GM23338 (cell line): ENCODE measurements around the gene GPR34. TPM values are rescaled to one million over a fixed set of nuclear protein-coding genes. Genes with fewer than 3 reads are reported as not detected.
A peak's percentile ranks its signal among the peaks of the same experiment; 100 is the strongest.

Experiments
- ATAC-seq: fragments of 200-7000 bp; cut with Tn5 transposase; 3 replicates; pipeline ENCODE4 v1.9.1; 2020
- DNase-seq: peaks from one replicate; pipeline ENCODE4 v3.0.0-alpha.2; 2015; ENCODE audit warnings: low spot score
- H2AFZ ChIP-seq: fragments of 200-600 bp; sonication (generic); 2 replicates; pipeline ENCODE4 v1.8.0; 2016; ENCODE audit warnings: antibody characterized with exemption, mild to moderate bottlenecking, moderate library complexity
- H3F3A ChIP-seq: fragments of 200-600 bp; sonication (generic); replicated peaks from 2 replicates; pipeline ENCODE4 v1.8.0; 2017; ENCODE audit warnings: antibody characterized with exemption, mixed run types, low read depth
- H3K27ac ChIP-seq: fragments of 200-600 bp; sonication (generic); 2 replicates; pipeline ENCODE4 v1.6.1; 2016; ENCODE audit warnings: low read depth
- H3K27me3 ChIP-seq: fragments of 200-600 bp; sonication (generic); 2 replicates; pipeline ENCODE4 v1.8.0; 2016; ENCODE audit warnings: mild to moderate bottlenecking, mixed run types, moderate library complexity; ENCODE audit not compliant: insufficient read depth
- H3K36me3 ChIP-seq: fragments of 200-600 bp; sonication (generic); 2 replicates; pipeline ENCODE4 v1.8.0; 2016; ENCODE audit warnings: mild to moderate bottlenecking; ENCODE audit not compliant: insufficient read depth
- H3K4me1 ChIP-seq: fragments of 200-600 bp; sonication (generic); 2 replicates; pipeline ENCODE4 v1.8.0; 2016; ENCODE audit warnings: mild to moderate bottlenecking, moderate library complexity; ENCODE audit not compliant: insufficient read depth
- H3K4me2 ChIP-seq: fragments of 200-600 bp; sonication (generic); 2 replicates; pipeline ENCODE4 v1.7.1; 2017; ENCODE audit warnings: mixed run types
- H3K4me3 ChIP-seq: fragments of 200-600 bp; sonication (generic); 2 replicates; pipeline ENCODE4 v1.6.1; 2016; ENCODE audit warnings: mixed run types
- H3K79me2 ChIP-seq: fragments of 200-600 bp; sonication (generic); replicated peaks from 2 replicates; pipeline ENCODE4 v1.8.0; 2017; ENCODE audit warnings: mild to moderate bottlenecking; ENCODE audit not compliant: insufficient read depth
- H3K9me2 ChIP-seq: fragments of 200-600 bp; sonication (generic); 2 replicates; pipeline ENCODE4 v1.8.0; 2017; ENCODE audit not compliant: insufficient read depth
- H4K20me1 ChIP-seq: fragments of 200-600 bp; sonication (generic); replicated peaks from 2 replicates; pipeline ENCODE4 v1.8.0; 2017; ENCODE audit warnings: mild to moderate bottlenecking; ENCODE audit not compliant: insufficient read depth
- H3K27ac Mint-ChIP-seq: 2 replicates; pipeline ENCODE4 v1.8.0; 2020; ENCODE audit warnings: inconsistent platforms, mild to moderate bottlenecking, moderate library complexity, mixed read lengths
- H3K27me3 Mint-ChIP-seq: 3 replicates; pipeline ENCODE4 v1.8.0; 2022; ENCODE audit warnings: low read depth, mild to moderate bottlenecking, moderate library complexity, mixed read lengths, inconsistent platforms; ENCODE audit not compliant: insufficient read depth, poor library complexity
- H3K36me3 Mint-ChIP-seq: 3 replicates; pipeline ENCODE4 v1.8.0; 2021; ENCODE audit warnings: low read depth, mild to moderate bottlenecking, inconsistent platforms, moderate library complexity, mixed read lengths
- H3K4me1 Mint-ChIP-seq: 3 replicates; pipeline ENCODE4 v1.8.0; 2020; ENCODE audit warnings: mild to moderate bottlenecking, inconsistent platforms, mixed read lengths
- H3K4me3 Mint-ChIP-seq: 3 replicates; pipeline ENCODE4 v1.8.0; 2021; ENCODE audit warnings: moderate library complexity, mild to moderate bottlenecking, inconsistent platforms, mixed read lengths
- H3K9me3 Mint-ChIP-seq: 3 replicates; pipeline ENCODE4 v1.8.0; 2020; ENCODE audit warnings: moderate library complexity, mild to moderate bottlenecking, inconsistent platforms, mixed read lengths
- CREB1 ChIP-seq: fragments of 250-450 bp; sonication (Bioruptor Pico); IDR thresholded peaks from 2 replicates; pipeline ENCODE4 v1.5.0; 2020; ENCODE audit warnings: low read depth, mild to moderate bottlenecking, moderate library complexity
- EZH2 ChIP-seq: fragments of 200-600 bp; sonication (generic); IDR thresholded peaks from one replicate; pipeline ENCODE4 v1.8.0; 2017; ENCODE audit warnings: antibody characterized with exemption, mild to moderate bottlenecking, low read depth; ENCODE audit not compliant: unreplicated experiment
- EZH2phosphoT487 ChIP-seq: fragments of 200-600 bp; sonication (generic); IDR thresholded peaks from one replicate; pipeline ENCODE4 v1.8.1; 2018; ENCODE audit warnings: antibody characterized with exemption; ENCODE audit not compliant: unreplicated experiment
- JUNB ChIP-seq: IDR thresholded peaks from one replicate; pipeline ENCODE4 v1.6.1; 2016; ENCODE audit warnings: antibody characterized with exemption; ENCODE audit not compliant: unreplicated experiment
- NANOG ChIP-seq: IDR thresholded peaks from 2 replicates; pipeline ENCODE4 v1.6.1; 2016; ENCODE audit warnings: antibody characterized with exemption, borderline replicate concordance
- POLR2AphosphoS5 ChIP-seq: IDR thresholded peaks from 2 replicates; pipeline ENCODE4 v1.6.1; 2016; ENCODE audit warnings: antibody characterized with exemption, low read depth
- STAT1 ChIP-seq: IDR thresholded peaks from one replicate; pipeline ENCODE4 v1.6.1; 2016; ENCODE audit warnings: antibody characterized with exemption; ENCODE audit not compliant: unreplicated experiment
- ZNF114 ChIP-seq: fragments of 250-450 bp; sonication (Bioruptor Pico); IDR thresholded peaks from 2 replicates; pipeline ENCODE4 v1.5.0; 2020; ENCODE audit warnings: mild to moderate bottlenecking, moderate library complexity
- ZNF331 ChIP-seq: fragments of 250-450 bp; sonication (Bioruptor Pico); IDR thresholded peaks from 2 replicates; pipeline ENCODE4 v1.5.0; 2020; ENCODE audit warnings: low read depth, mild to moderate bottlenecking, moderate library complexity
- polyA plus RNA-seq: library from polyadenylated mRNA; unstranded; fragments of >200 nt; fragmentation: Nextera tagmentation; extraction: Ambion mirVana; gene quantifications from 2 replicates; pipeline ENCODE4 v1.2.1, GENCODE V29; 2016
- total RNA-seq: library from RNA; depleted of rRNA; stranded (reverse); fragments of >200 nt; shearing (Covaris generic); gene quantifications from 2 replicates; pipeline ENCODE4 v1.2.3, GENCODE V29; 2014
- TF ChIP-seq, protein P1 (sequence below): IDR thresholded peaks from one replicate; pipeline ENCODE4 v1.6.1; 2018; ENCODE audit warnings: antibody characterized with exemption; ENCODE audit not compliant: unreplicated experiment
- TF ChIP-seq, protein P2 (sequence below), 2 experiments: fragments of 200-600 bp in 1 of 2; sonication (generic) in 1 of 2; conservative IDR thresholded peaks; 2 replicates each; pipeline versions ENCODE4 v1.5.1 to v1.6.1; 2016 to 2017; ENCODE audit warnings: antibody characterized with exemption in 2 of 2, low read depth in 2 of 2, mild to moderate bottlenecking in 2 of 2, moderate library complexity in 1 of 2
- TF ChIP-seq, protein P3 (sequence below): IDR thresholded peaks from 2 replicates; pipeline ENCODE4 v1.6.1; 2016; ENCODE audit warnings: antibody characterized with exemption

Gene GPR34
- total and polyA plus RNA-seq, 2 experiments from 2014 or later = 0.55 TPM; not detected in 1

DNA sequence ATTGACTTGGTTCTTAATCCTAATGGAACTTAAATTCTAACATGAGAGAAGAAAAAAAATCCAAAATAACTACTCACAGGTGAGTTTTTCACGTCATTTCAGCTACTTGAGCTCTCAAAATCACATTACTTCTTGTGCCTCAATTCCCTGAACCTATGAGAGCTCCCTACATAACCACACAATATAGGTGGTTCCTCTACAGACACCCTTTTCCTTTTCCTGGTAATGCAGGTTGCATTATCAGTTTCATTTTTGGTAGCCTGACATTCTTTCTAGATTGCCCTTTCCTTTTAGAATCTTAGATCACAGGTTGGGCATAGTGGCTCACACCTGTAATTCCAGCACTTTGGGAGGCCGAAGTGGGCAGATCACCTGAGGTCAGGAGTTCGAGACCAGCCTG lies 4.3 kb downstream of the GPR34 start (continued):
- TF ChIP-seq, protein P1, sequence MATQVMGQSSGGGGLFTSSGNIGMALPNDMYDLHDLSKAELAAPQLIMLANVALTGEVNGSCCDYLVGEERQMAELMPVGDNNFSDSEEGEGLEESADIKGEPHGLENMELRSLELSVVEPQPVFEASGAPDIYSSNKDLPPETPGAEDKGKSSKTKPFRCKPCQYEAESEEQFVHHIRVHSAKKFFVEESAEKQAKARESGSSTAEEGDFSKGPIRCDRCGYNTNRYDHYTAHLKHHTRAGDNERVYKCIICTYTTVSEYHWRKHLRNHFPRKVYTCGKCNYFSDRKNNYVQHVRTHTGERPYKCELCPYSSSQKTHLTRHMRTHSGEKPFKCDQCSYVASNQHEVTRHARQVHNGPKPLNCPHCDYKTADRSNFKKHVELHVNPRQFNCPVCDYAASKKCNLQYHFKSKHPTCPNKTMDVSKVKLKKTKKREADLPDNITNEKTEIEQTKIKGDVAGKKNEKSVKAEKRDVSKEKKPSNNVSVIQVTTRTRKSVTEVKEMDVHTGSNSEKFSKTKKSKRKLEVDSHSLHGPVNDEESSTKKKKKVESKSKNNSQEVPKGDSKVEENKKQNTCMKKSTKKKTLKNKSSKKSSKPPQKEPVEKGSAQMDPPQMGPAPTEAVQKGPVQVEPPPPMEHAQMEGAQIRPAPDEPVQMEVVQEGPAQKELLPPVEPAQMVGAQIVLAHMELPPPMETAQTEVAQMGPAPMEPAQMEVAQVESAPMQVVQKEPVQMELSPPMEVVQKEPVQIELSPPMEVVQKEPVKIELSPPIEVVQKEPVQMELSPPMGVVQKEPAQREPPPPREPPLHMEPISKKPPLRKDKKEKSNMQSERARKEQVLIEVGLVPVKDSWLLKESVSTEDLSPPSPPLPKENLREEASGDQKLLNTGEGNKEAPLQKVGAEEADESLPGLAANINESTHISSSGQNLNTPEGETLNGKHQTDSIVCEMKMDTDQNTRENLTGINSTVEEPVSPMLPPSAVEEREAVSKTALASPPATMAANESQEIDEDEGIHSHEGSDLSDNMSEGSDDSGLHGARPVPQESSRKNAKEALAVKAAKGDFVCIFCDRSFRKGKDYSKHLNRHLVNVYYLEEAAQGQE = no peak
- TF ChIP-seq JUNB (no peak), EZH2 (no peak), ZNF114 (CRISPR knock-in tag) (no peak)

DNA sequence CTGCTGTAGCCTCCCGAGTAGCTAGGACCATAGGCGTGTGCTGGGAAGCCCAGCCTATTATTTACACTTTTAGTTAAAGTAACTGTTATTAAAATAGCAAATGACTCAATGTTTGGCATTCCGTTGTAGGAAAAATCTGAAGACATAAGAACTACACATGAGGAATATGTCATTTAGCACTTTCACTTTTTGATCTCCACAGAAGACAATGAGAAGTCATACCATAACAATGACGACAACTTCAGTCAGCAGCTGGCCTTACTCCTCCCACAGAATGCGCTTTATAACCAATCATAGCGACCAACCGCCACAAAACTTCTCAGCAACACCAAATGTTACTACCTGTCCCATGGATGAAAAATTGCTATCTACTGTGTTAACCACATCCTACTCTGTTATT lies 6.7 kb downstream of the GPR34 start:
- H3K36me3 Mint-ChIP-seq = no peaks in the 10 kb centered on the region
- ATAC-seq = no peak
- H3K4me1 Mint-ChIP-seq = peaks cover 6% of the 10 kb centered on the region; the same call in 2 of the 3 replicates
- Histone ChIP-seq H3K27ac (no peak overlapping the region), H3K79me2 (no peaks in the 10 kb centered on the region), H3K4me2 (no peak overlapping the region; the same call in 1 of the 2 replicates), H2AFZ (no peak overlapping the region), H4K20me1 (no peaks in the 10 kb centered on the region), H3K27me3 (no peaks in the 10 kb centered on the region), H3F3A (no peaks in the 10 kb centered on the region), H3K4me3 (no peak overlapping the region), H3K4me1 (0 out of 2 replicates have a peak, but pooled peaks cover 4% of the 10 kb centered on the region), H3K36me3 (no peaks in the 10 kb centered on the region), H3K9me2 (no peaks in the 10 kb centered on the region)
- H3K4me3 Mint-ChIP-seq = no peak overlapping the region
- no peaks in the 10 kb centered on the region for H3K27me3 Mint-ChIP-seq
- H3K27ac Mint-ChIP-seq = no peak overlapping the region
- no peaks in the 10 kb centered on the region for H3K9me3 Mint-ChIP-seq
- TF ChIP-seq EZH2 (no peak), ZNF331 (CRISPR knock-in tag) (no peak), CREB1 (CRISPR knock-in tag) (no peak)
- DNase-seq = peak; percentile 4

DNA sequence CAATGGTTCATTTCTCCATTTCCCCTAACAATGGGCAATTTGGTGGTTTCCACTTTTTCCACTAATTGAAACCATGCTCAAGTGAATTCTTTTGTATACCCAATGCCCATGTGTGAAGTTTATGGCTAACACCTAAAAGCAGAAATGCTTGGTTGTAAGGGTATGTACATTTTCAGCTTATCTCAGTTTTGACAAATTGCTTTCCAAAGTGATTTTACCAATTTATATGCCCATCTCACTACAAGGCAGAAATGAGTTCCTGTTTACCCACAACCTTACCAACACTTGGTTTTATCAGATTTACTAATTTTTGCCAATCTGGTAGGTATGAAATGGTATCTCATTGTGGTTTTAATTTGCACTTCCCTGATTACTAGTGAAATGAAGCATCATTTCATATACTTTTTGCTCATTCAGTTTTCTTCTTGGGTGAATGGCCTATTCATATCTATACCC lies 14.8 kb downstream of the GPR34 start:
- Histone ChIP-seq H4K20me1 (no peaks in the 10 kb centered on the region), H3K27me3 (no peaks in the 10 kb centered on the region), H3K4me1 (peaks cover 11% of the 10 kb centered on the region; the same call in 1 of the 2 replicates), H3K9me2 (no peaks in the 10 kb centered on the region), H3K4me3 (no peak overlapping the region), H3K36me3 (no peaks in the 10 kb centered on the region), H2AFZ (no peak overlapping the region), H3K4me2 (0 out of 2 replicates have a peak overlapping the region, but pooled peaks have one; percentile 8), H3F3A (no peaks in the 10 kb centered on the region), H3K27ac (no peak overlapping the region), H3K79me2 (no peaks in the 10 kb centered on the region)
- Mint-ChIP-seq H3K36me3 (no peaks in the 10 kb centered on the region), H3K4me1 (peaks cover 23% of the 10 kb centered on the region), H3K27ac (no peak overlapping the region), H3K4me3 (no peak overlapping the region), H3K27me3 (no peaks in the 10 kb centered on the region), H3K9me3 (no peaks in the 10 kb centered on the region)
- ATAC-seq (no peak), DNase-seq (no peak)
- TF ChIP-seq ZNF114 (CRISPR knock-in tag) (no peak), EZH2 (no peak), EZH2phosphoT487 (no peak), JUNB (no peak), STAT1 (no peak), NANOG (no peak), POLR2AphosphoS5 (no peak), ZNF331 (CRISPR knock-in tag) (no peak), CREB1 (CRISPR knock-in tag) (no peak)
- TF ChIP-seq, protein P2, sequence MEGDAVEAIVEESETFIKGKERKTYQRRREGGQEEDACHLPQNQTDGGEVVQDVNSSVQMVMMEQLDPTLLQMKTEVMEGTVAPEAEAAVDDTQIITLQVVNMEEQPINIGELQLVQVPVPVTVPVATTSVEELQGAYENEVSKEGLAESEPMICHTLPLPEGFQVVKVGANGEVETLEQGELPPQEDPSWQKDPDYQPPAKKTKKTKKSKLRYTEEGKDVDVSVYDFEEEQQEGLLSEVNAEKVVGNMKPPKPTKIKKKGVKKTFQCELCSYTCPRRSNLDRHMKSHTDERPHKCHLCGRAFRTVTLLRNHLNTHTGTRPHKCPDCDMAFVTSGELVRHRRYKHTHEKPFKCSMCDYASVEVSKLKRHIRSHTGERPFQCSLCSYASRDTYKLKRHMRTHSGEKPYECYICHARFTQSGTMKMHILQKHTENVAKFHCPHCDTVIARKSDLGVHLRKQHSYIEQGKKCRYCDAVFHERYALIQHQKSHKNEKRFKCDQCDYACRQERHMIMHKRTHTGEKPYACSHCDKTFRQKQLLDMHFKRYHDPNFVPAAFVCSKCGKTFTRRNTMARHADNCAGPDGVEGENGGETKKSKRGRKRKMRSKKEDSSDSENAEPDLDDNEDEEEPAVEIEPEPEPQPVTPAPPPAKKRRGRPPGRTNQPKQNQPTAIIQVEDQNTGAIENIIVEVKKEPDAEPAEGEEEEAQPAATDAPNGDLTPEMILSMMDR (conservative IDR thresholded peaks at IDR 0.05; ENCODE audit: low read depth in 2 of 2) = no peak
- TF ChIP-seq, protein P1 = no peak
- TF ChIP-seq, protein P3, sequence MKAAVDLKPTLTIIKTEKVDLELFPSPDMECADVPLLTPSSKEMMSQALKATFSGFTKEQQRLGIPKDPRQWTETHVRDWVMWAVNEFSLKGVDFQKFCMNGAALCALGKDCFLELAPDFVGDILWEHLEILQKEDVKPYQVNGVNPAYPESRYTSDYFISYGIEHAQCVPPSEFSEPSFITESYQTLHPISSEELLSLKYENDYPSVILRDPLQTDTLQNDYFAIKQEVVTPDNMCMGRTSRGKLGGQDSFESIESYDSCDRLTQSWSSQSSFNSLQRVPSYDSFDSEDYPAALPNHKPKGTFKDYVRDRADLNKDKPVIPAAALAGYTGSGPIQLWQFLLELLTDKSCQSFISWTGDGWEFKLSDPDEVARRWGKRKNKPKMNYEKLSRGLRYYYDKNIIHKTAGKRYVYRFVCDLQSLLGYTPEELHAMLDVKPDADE = no peak
